Measurements from ENCODE around the gene KCNB1. TPM values are rescaled to one million over a fixed set of nuclear protein-coding genes. Genes with fewer than 3 reads are reported as not detected.
A peak's percentile ranks its signal among the peaks of the same experiment; 100 is the strongest.

KCNB1 gene
- total and polyA plus RNA-seq, 2 of the 4 experiments (the other 2 are of a cell fraction), result 0.05 TPM; not detected in 1

- dilution Hi-C loops (cut with HindIII; ENCODE audit: low sequenced_read_pairs, unreplicated experiment), result no loop called here
- CTCF ChIA-PET, result interaction anchor here (0.6 to 2.7 kb wide), 11 partner anchors 8 to 155 kb away, joined by 3 to 7 read pairs (median 3); no protein-coding TSS in a partner anchor
- H3K9ac ChIP-seq (ENCODE audit: low read depth, low read length), result no peak overlapping the region
- TF ChIP-seq SMC3 (IDR thresholded peaks at IDR 0.05; ENCODE audit: low read depth, low read length) (peak; percentile 71), MAFK (IDR thresholded peaks at IDR 0.05; ENCODE audit: low read depth, low read length) (no peak), MAZ (IDR thresholded peaks at IDR 0.05; ENCODE audit: borderline replicate concordance, low read depth, low read length) (no peak; the same call in 1 of the 2 replicates), RCOR1 (IDR thresholded peaks at IDR 0.05; ENCODE audit: insufficient replicate concordance, low read length) (no peak), BHLHE40 (IDR thresholded peaks at IDR 0.05; ENCODE audit: low read depth, low read length) (no peak), NFE2L2 (IDR thresholded peaks at IDR 0.05; ENCODE audit: low read depth, low read length) (no peak), CEBPB (IDR thresholded peaks at IDR 0.05; ENCODE audit: low read depth, low read length) (no peak), CHD1 (IDR thresholded peaks at IDR 0.05; ENCODE audit: low read depth, low read length) (no peak), MXI1 (IDR thresholded peaks at IDR 0.05; ENCODE audit: borderline replicate concordance, low read depth, low read length) (peak; percentile 45; the same call in 1 of the 2 replicates), POLR2A (IDR thresholded peaks at IDR 0.05; ENCODE audit: low read depth, low read length) (no peak), RFX5 (IDR thresholded peaks at IDR 0.05; ENCODE audit: low read depth, low read length) (no peak)
- TF ChIP-seq, protein P1, sequence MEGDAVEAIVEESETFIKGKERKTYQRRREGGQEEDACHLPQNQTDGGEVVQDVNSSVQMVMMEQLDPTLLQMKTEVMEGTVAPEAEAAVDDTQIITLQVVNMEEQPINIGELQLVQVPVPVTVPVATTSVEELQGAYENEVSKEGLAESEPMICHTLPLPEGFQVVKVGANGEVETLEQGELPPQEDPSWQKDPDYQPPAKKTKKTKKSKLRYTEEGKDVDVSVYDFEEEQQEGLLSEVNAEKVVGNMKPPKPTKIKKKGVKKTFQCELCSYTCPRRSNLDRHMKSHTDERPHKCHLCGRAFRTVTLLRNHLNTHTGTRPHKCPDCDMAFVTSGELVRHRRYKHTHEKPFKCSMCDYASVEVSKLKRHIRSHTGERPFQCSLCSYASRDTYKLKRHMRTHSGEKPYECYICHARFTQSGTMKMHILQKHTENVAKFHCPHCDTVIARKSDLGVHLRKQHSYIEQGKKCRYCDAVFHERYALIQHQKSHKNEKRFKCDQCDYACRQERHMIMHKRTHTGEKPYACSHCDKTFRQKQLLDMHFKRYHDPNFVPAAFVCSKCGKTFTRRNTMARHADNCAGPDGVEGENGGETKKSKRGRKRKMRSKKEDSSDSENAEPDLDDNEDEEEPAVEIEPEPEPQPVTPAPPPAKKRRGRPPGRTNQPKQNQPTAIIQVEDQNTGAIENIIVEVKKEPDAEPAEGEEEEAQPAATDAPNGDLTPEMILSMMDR (conservative IDR thresholded peaks at IDR 0.05; ENCODE audit: low read depth, low read length), result peak; percentile 79
- TF ChIP-seq, protein P2, sequence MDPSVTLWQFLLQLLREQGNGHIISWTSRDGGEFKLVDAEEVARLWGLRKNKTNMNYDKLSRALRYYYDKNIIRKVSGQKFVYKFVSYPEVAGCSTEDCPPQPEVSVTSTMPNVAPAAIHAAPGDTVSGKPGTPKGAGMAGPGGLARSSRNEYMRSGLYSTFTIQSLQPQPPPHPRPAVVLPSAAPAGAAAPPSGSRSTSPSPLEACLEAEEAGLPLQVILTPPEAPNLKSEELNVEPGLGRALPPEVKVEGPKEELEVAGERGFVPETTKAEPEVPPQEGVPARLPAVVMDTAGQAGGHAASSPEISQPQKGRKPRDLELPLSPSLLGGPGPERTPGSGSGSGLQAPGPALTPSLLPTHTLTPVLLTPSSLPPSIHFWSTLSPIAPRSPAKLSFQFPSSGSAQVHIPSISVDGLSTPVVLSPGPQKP (IDR thresholded peaks at IDR 0.05; ENCODE audit: borderline replicate concordance, low read depth, low read length), result no peak
Observed at GRCh38 chr20:49484180-49485140, 2.0 kb upstream of the KCNB1 start.

More at GRCh38 chr20:49484180-49485140, 2.0 kb upstream of the KCNB1 start:
- no peak overlapping the region for H4K8ac ChIP-seq (ENCODE audit: low read depth in 2 of 2, low read length in 2 of 2)
- POLR2A ChIA-PET (ENCODE audit: unreplicated experiment), result no interaction called here
- H3K27ac ChIP-seq (ENCODE audit: insufficient read depth, low read length), result no peak overlapping the region
- H3K4me3 ChIP-seq (ENCODE audit: insufficient read depth, low read depth, low read length), result peak overlapping the region; percentile 22
- H2BK15ac ChIP-seq (ENCODE audit: low read depth, low read length), result no peak overlapping the region
- H3K79me1 ChIP-seq (ENCODE audit: low read depth in 1 of 2, low read length in 2 of 2), result no peaks in the 10 kb centered on the region
- DNase-seq (peak; percentile 61), ATAC-seq (ENCODE audit: low read depth) (peak; percentile 97)
- H2BK5ac ChIP-seq (ENCODE audit: low read depth, low read length, poor library complexity, severe bottlenecking), result no peak overlapping the region
- H3K4ac ChIP-seq (ENCODE audit: low read depth, low read length), result no peak overlapping the region
- H3K23ac ChIP-seq (ENCODE audit: low read depth, low read length), result no peak overlapping the region
- peak overlapping the region; percentile 76 for H2AK9ac ChIP-seq (replicated peaks; ENCODE audit: low read depth, low read length, poor library complexity)
- H2BK20ac ChIP-seq (ENCODE audit: low read depth, low read length), result no peak overlapping the region
- intact Hi-C loops (cut with micrococcal nuclease) (loop anchor here (1.0 to 10.0 kb wide), 3 partner anchors 48 to 150 kb away; no protein-coding TSS in a partner anchor), in situ Hi-C loops (cut with MboI; ENCODE audit: low sequenced_read_pairs) (no loop called here)
- no peaks in the 10 kb centered on the region for H3K4me1 ChIP-seq (ENCODE audit: control insufficient read depth, insufficient read depth, low read length)
- H4K20me1 ChIP-seq (ENCODE audit: insufficient read depth, low read length), result 0 out of 2 replicates have a peak, but pooled peaks cover 6% of the 10 kb centered on the region
- BruUV-seq (replicated peaks), result no TSS peak
- H2BK120ac ChIP-seq (ENCODE audit: low read depth, low read length), result no peak overlapping the region
- H2AK5ac ChIP-seq (ENCODE audit: low read depth, low read length), result no peak overlapping the region
- H3K18ac ChIP-seq (ENCODE audit: low read depth, low read length), result no peak overlapping the region
- H4K91ac ChIP-seq (ENCODE audit: insufficient read depth, low read depth, low read length), result no peak overlapping the region
- no peaks in the 10 kb centered on the region for H3K36me3 ChIP-seq (ENCODE audit: control insufficient read depth, insufficient read depth, low read length)
- H3K27me3 ChIP-seq (ENCODE audit: control insufficient read depth, insufficient read depth, low read length), result peaks cover 55% of the 10 kb centered on the region
- H3K4me2 ChIP-seq (ENCODE audit: low read depth, low read length), result peak overlapping the region; percentile 89
- H4K5ac ChIP-seq (ENCODE audit: low read depth, low read length), result no peak overlapping the region
- peak overlapping the region; percentile 94 for H2AFZ ChIP-seq (replicated peaks; ENCODE audit: low read length, poor library complexity)
- no peaks in the 10 kb centered on the region for H3K9me3 ChIP-seq (ENCODE audit: control insufficient read depth, insufficient read depth, low read length)
- no peaks in the 10 kb centered on the region for H3K9me1 ChIP-seq (ENCODE audit: insufficient read depth, low read length)
- H3K56ac ChIP-seq (ENCODE audit: extremely low read depth, insufficient read depth, low read length), result no peak overlapping the region
- no peak overlapping the region for H3K14ac ChIP-seq (replicated peaks; ENCODE audit: low read depth, low read length)
- 1% methylated on average over 27 of the region's 61 CpGs; no CpG with 5 or more reads in 1 of the 2 experiments for WGBS, 2 experiments (ENCODE audit: extremely low coverage in 2 of 2, insufficient read length in 1 of 2)

All from IMR-90 (cell line).